WTC11 (cell line): ENCODE data around the gene C16orf95. TPM values are rescaled to one million over a fixed set of nuclear protein-coding genes. Genes with fewer than 3 reads are reported as not detected.

Experiments used
- ATAC-seq: fragments of 200-7000 bp; cut with Tn5 transposase; 2 replicates; pipeline ENCODE4 v1.10.0; 2021; ENCODE audit warnings: mild to moderate bottlenecking, moderate library complexity
- CTCF ChIA-PET: fragments of 300-600 bp; sonication (Branson Sonifier 250); formaldehyde crosslinking; loops from one replicate; lab custom pipeline; 2021; ENCODE audit warnings: antibody characterized with exemption; lab: Charles Lee
- POLR2A ChIA-PET: fragments of 350-600 bp; sonication (Branson Sonifier 250); formaldehyde crosslinking; loops from one replicate; lab custom pipeline; 2021; ENCODE audit warnings: antibody characterized with exemption; lab: Charles Lee
- DNase-seq: peaks from one replicate; pipeline ENCODE4 v3.0.0; 2021; ENCODE audit warnings: low spot score
- H3K27ac Mint-ChIP-seq: 2 replicates; pipeline ENCODE4 v1.8.0; 2021; ENCODE audit warnings: mixed read lengths
- H3K27me3 Mint-ChIP-seq: 2 replicates; pipeline ENCODE4 v1.8.0; 2021; ENCODE audit warnings: low read depth, mild to moderate bottlenecking, moderate library complexity, mixed read lengths
- H3K36me3 Mint-ChIP-seq: 2 replicates; pipeline ENCODE4 v1.8.0; 2021; ENCODE audit warnings: mixed read lengths
- H3K4me1 Mint-ChIP-seq: 2 replicates; pipeline ENCODE4 v1.8.0; 2022; ENCODE audit warnings: mixed read lengths
- H3K4me3 Mint-ChIP-seq: 2 replicates; pipeline ENCODE4 v1.8.0; 2021; ENCODE audit warnings: mild to moderate bottlenecking, moderate library complexity, mixed read lengths
- H3K9me3 Mint-ChIP-seq: 2 replicates; pipeline ENCODE4 v1.8.0; 2021; ENCODE audit warnings: mixed read lengths
- ATF1 ChIP-seq: sonication (generic); formaldehyde crosslinking; IDR thresholded peaks from 2 replicates; pipeline ENCODE4 v1.8.1; 2023; ENCODE audit warnings: mild to moderate bottlenecking, moderate library complexity, missing genetic modification reagents
- CREM ChIP-seq: sonication (generic); formaldehyde crosslinking; IDR thresholded peaks from 2 replicates; pipeline ENCODE4 v1.8.1; 2022; ENCODE audit warnings: mild to moderate bottlenecking, missing genetic modification reagents, moderate library complexity
- FOXK1 ChIP-seq: sonication (generic); formaldehyde crosslinking; IDR thresholded peaks from 2 replicates; pipeline ENCODE4 v1.8.0; 2022; ENCODE audit warnings: mild to moderate bottlenecking, moderate library complexity, missing genetic modification reagents
- HMGA2 ChIP-seq: fragments of 250-450 bp; sonication (Bioruptor Pico); IDR thresholded peaks from 2 replicates; pipeline ENCODE4 v1.4.0; 2021; ENCODE audit warnings: mild to moderate bottlenecking, moderate library complexity
- NFYB ChIP-seq: sonication (generic); formaldehyde crosslinking; conservative IDR thresholded peaks from 2 replicates; pipeline ENCODE4 v1.8.0; 2022; ENCODE audit warnings: low read depth, missing genetic modification reagents
- NR1H2 ChIP-seq: sonication (generic); formaldehyde crosslinking; IDR thresholded peaks from 2 replicates; pipeline ENCODE4 v1.9.0; 2021; ENCODE audit warnings: mild to moderate bottlenecking, moderate library complexity, missing genetic modification reagents
- PRRX2 ChIP-seq: fragments of 250-450 bp; sonication (Bioruptor Pico); IDR thresholded peaks from 2 replicates; pipeline ENCODE4 v1.8.0; 2021; ENCODE audit warnings: mild to moderate bottlenecking
- SMAD3 ChIP-seq: sonication (generic); formaldehyde crosslinking; IDR thresholded peaks from 2 replicates; pipeline ENCODE4 v1.8.0; 2022; ENCODE audit warnings: missing genetic modification reagents, mild to moderate bottlenecking, borderline replicate concordance
- TCF7 ChIP-seq: sonication (generic); formaldehyde crosslinking; IDR thresholded peaks from 2 replicates; pipeline ENCODE4 v1.8.0; 2022; ENCODE audit warnings: mild to moderate bottlenecking, low read depth, missing genetic modification reagents, moderate library complexity
- TEAD4 ChIP-seq: sonication (generic); formaldehyde crosslinking; IDR thresholded peaks from 2 replicates; pipeline ENCODE4 v1.8.0; 2022; ENCODE audit warnings: mild to moderate bottlenecking, missing genetic modification reagents
- USF1 ChIP-seq: sonication (generic); formaldehyde crosslinking; IDR thresholded peaks from 2 replicates; pipeline ENCODE4 v1.8.0; 2022; ENCODE audit warnings: mild to moderate bottlenecking, missing genetic modification reagents
- ZBTB21 ChIP-seq: sonication (generic); formaldehyde crosslinking; IDR thresholded peaks from 2 replicates; pipeline ENCODE4 v1.8.1; 2023; ENCODE audit warnings: mild to moderate bottlenecking, missing genetic modification reagents, borderline replicate concordance
- ZMAT4 ChIP-seq: fragments of 250-450 bp; sonication (Bioruptor Pico); IDR thresholded peaks from 2 replicates; pipeline ENCODE4 v1.9.0; 2021; ENCODE audit warnings: mild to moderate bottlenecking
- ZNF121 ChIP-seq: sonication (generic); formaldehyde crosslinking; IDR thresholded peaks from 2 replicates; pipeline ENCODE4 v1.8.0; 2023; ENCODE audit warnings: missing genetic modification reagents
- ZNF232 ChIP-seq: sonication (generic); formaldehyde crosslinking; IDR thresholded peaks from 2 replicates; pipeline ENCODE4 v1.8.0; 2022; ENCODE audit warnings: mild to moderate bottlenecking, missing genetic modification reagents
- ZNF416 ChIP-seq: fragments of 250-450 bp; sonication (Bioruptor Pico); IDR thresholded peaks from 2 replicates; pipeline ENCODE4 v1.9.0; 2021; ENCODE audit warnings: mild to moderate bottlenecking, inconsistent platforms
- ZNF423 ChIP-seq: fragments of 250-450 bp; sonication (Bioruptor Pico); IDR thresholded peaks from 2 replicates; pipeline ENCODE4 v2.1.2; 2022; ENCODE audit warnings: mild to moderate bottlenecking, moderate library complexity
- ZNF425 ChIP-seq: fragments of 250-450 bp; sonication (Bioruptor Pico); conservative IDR thresholded peaks from 2 replicates; pipeline ENCODE4 v1.9.0; 2021; ENCODE audit warnings: mild to moderate bottlenecking
- total RNA-seq: library from RNA; stranded (reverse); gene quantifications from 3 replicates; pipeline ENCODE4 v1.2.3, GENCODE V29; 2021
- TF ChIP-seq, protein P1 (sequence below): sonication (generic); formaldehyde crosslinking; IDR thresholded peaks from 2 replicates; pipeline ENCODE4 v1.8.0; 2022; ENCODE audit warnings: mild to moderate bottlenecking, missing genetic modification reagents
- TF ChIP-seq, protein P2 (sequence below): sonication (generic); formaldehyde crosslinking; IDR thresholded peaks from 2 replicates; pipeline ENCODE4 v1.8.0; 2022; ENCODE audit warnings: missing genetic modification reagents

C16orf95 gene
- total RNA-seq, 1 experiment from 2014 or later = 5.7 TPM

GRCh38 chr16:87348616-87349157, 31.5 kb upstream of the C16orf95 start:
- Mint-ChIP-seq H3K36me3 (peaks cover 5% of the 10 kb centered on the region), H3K4me1 (peaks cover 13% of the 10 kb centered on the region), H3K4me3 (no peak overlapping the region), H3K27me3 (no peaks in the 10 kb centered on the region), H3K9me3 (no peaks in the 10 kb centered on the region), H3K27ac (0 out of 2 replicates have a peak overlapping the region, but pooled peaks have one; percentile 47)
- CTCF ChIA-PET = interaction anchor here (0.6 to 2.0 kb wide), 4 partner anchors 35 to 287 kb away, joined by 3 to 8 read pairs (median 3); partner anchors contain the start of gene FBXO31
- TF ChIP-seq ZNF416 (CRISPR knock-in tag) (no peak), ZMAT4 (CRISPR knock-in tag) (no peak), ATF1 (CRISPR knock-in tag) (no peak), ZNF423 (CRISPR knock-in tag) (no peak), ZNF121 (CRISPR knock-in tag) (no peak), CREM (CRISPR knock-in tag) (no peak), ZNF232 (CRISPR knock-in tag) (no peak), PRRX2 (CRISPR knock-in tag) (no peak), USF1 (CRISPR knock-in tag) (no peak)
- TF ChIP-seq, protein P1, sequence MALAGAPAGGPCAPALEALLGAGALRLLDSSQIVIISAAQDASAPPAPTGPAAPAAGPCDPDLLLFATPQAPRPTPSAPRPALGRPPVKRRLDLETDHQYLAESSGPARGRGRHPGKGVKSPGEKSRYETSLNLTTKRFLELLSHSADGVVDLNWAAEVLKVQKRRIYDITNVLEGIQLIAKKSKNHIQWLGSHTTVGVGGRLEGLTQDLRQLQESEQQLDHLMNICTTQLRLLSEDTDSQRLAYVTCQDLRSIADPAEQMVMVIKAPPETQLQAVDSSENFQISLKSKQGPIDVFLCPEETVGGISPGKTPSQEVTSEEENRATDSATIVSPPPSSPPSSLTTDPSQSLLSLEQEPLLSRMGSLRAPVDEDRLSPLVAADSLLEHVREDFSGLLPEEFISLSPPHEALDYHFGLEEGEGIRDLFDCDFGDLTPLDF = no peak
- TF ChIP-seq, protein P2, sequence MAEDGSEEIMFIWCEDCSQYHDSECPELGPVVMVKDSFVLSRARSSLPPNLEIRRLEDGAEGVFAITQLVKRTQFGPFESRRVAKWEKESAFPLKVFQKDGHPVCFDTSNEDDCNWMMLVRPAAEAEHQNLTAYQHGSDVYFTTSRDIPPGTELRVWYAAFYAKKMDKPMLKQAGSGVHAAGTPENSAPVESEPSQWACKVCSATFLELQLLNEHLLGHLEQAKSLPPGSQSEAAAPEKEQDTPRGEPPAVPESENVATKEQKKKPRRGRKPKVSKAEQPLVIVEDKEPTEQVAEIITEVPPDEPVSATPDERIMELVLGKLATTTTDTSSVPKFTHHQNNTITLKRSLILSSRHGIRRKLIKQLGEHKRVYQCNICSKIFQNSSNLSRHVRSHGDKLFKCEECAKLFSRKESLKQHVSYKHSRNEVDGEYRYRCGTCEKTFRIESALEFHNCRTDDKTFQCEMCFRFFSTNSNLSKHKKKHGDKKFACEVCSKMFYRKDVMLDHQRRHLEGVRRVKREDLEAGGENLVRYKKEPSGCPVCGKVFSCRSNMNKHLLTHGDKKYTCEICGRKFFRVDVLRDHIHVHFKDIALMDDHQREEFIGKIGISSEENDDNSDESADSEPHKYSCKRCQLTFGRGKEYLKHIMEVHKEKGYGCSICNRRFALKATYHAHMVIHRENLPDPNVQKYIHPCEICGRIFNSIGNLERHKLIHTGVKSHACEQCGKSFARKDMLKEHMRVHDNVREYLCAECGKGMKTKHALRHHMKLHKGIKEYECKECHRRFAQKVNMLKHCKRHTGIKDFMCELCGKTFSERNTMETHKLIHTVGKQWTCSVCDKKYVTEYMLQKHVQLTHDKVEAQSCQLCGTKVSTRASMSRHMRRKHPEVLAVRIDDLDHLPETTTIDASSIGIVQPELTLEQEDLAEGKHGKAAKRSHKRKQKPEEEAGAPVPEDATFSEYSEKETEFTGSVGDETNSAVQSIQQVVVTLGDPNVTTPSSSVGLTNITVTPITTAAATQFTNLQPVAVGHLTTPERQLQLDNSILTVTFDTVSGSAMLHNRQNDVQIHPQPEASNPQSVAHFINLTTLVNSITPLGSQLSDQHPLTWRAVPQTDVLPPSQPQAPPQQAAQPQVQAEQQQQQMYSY (CRISPR knock-in tag) = no peak
- ATAC-seq = no peak
- DNase-seq = no peak
- POLR2A ChIA-PET = no interaction called here

DNA sequence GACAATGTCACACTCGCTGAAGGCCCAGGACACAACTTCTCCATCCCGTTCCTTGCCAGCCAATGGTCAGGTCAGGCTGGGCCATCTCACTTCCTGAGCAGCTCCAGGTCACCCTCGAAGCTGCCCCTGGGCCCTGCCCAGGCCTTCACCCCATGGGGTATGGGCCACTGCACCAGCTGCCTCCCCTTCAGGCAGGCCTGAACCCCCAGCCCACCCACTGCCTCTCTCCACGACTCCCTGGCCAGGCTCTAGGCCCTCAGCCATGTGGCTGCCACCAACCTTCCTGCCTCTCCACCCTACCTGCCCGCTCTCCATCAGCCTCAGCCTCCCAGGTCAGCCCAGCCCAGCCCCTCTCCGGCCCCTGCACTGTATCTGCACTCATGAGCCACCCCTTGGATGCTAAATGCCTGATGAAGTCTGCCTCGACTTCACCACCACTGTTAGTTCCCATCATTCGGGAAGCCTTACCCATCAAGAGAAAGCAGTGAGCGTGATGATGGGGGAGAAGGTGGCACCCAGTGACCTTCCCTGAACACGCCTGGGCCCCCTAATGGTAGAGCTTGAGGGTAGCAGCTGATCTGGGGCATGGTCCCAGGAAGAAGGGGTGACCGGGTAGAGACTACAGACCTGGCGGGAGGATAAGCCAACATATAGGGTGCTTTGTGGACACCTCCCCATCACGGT, 30.9 kb upstream of the C16orf95 start:
- TF ChIP-seq HMGA2 (CRISPR knock-in tag) = no peak
- no peak for TF ChIP-seq SMAD3 (CRISPR knock-in tag)
- no peak for TF ChIP-seq ZBTB21 (CRISPR knock-in tag)
- ATAC-seq = no peak; the same call in 1 of the 2 replicates
- Mint-ChIP-seq H3K36me3 (peaks cover 6% of the 10 kb centered on the region), H3K4me3 (no peak overlapping the region), H3K27ac (no peak overlapping the region), H3K9me3 (no peaks in the 10 kb centered on the region), H3K4me1 (peaks cover 13% of the 10 kb centered on the region), H3K27me3 (no peaks in the 10 kb centered on the region)
- POLR2A ChIA-PET = no interaction called here
- CTCF ChIA-PET = interaction anchor here (0.6 to 2.0 kb wide), 4 partner anchors 35 to 288 kb away, joined by 3 to 8 read pairs (median 3); partner anchors contain the start of gene FBXO31
- no peak for DNase-seq

GRCh38 chr16:87346517-87347060, 29.4 kb upstream of the C16orf95 start:
- ChIA-PET CTCF (no interaction called here), POLR2A (no interaction called here)
- Mint-ChIP-seq H3K27me3 (no peaks in the 10 kb centered on the region), H3K4me3 (no peak overlapping the region), H3K27ac (no peak overlapping the region), H3K9me3 (no peaks in the 10 kb centered on the region), H3K36me3 (peaks cover 12% of the 10 kb centered on the region), H3K4me1 (peaks cover 15% of the 10 kb centered on the region)
- ATAC-seq (no peak), DNase-seq (no peak)
- TF ChIP-seq ZNF425 (CRISPR knock-in tag) (no peak), FOXK1 (no peak), TCF7 (CRISPR knock-in tag) (no peak), NFYB (no peak), NR1H2 (CRISPR knock-in tag) (no peak), TEAD4 (no peak)
